Astrocyte of the spinal cord (primary cell): ENCODE results near the gene ZNF641.

ENCODE experiments used
- DNase-seq: peaks from one replicate; pipeline ENCODE4 v3.0.0; 2011; ENCODE audit warnings: low read depth, low spot score
- H3K4me3 ChIP-seq: 2 replicates; pipeline ENCODE4 v1.5.1; 2011; ENCODE audit warnings: low read depth, mild to moderate bottlenecking, low read length, moderate library complexity
- in situ Hi-C: cut with HindIII; loops from 2 replicates; pipeline ENCODE4 v1.10.0; 2017; ENCODE audit warnings: low sequenced_read_pairs
- TF ChIP-seq, protein P1 (sequence below): IDR thresholded peaks from 2 replicates; pipeline ENCODE4 v1.5.1; 2012; ENCODE audit warnings: low read depth, mild to moderate bottlenecking, low read length, inconsistent platforms

Gene ZNF641

GRCh38 chr12:48350249-48351021 is at the start of gene ZNF641:
Gene ZNF641 (minus strand): TSS chr12:48350919. CDS start chr12:48348090, 2,829 bp downstream.
- TF ChIP-seq, protein P1, sequence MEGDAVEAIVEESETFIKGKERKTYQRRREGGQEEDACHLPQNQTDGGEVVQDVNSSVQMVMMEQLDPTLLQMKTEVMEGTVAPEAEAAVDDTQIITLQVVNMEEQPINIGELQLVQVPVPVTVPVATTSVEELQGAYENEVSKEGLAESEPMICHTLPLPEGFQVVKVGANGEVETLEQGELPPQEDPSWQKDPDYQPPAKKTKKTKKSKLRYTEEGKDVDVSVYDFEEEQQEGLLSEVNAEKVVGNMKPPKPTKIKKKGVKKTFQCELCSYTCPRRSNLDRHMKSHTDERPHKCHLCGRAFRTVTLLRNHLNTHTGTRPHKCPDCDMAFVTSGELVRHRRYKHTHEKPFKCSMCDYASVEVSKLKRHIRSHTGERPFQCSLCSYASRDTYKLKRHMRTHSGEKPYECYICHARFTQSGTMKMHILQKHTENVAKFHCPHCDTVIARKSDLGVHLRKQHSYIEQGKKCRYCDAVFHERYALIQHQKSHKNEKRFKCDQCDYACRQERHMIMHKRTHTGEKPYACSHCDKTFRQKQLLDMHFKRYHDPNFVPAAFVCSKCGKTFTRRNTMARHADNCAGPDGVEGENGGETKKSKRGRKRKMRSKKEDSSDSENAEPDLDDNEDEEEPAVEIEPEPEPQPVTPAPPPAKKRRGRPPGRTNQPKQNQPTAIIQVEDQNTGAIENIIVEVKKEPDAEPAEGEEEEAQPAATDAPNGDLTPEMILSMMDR, result no peak
- peak; percentile 71 for DNase-seq
- in situ Hi-C loops, result no loop called here
- peak within 1 kb of the TSS; percentile 74 for H3K4me3 ChIP-seq

- no peak overlapping the region for H3K4me3 ChIP-seq
- TF ChIP-seq, protein P1, result no peak
- no peak for DNase-seq
- in situ Hi-C loops, result no loop called here
Observed at GRCh38 chr12:48390026-48390425, 39.3 kb upstream of the ZNF641 start.

GRCh38 chr12:48389409-48389808 is 38.7 kb upstream of the ZNF641 start:
- DNase-seq, result no peak
- H3K4me3 ChIP-seq, result no peak overlapping the region
- in situ Hi-C loops, result no loop called here
- TF ChIP-seq, protein P1, result no peak

DNA sequence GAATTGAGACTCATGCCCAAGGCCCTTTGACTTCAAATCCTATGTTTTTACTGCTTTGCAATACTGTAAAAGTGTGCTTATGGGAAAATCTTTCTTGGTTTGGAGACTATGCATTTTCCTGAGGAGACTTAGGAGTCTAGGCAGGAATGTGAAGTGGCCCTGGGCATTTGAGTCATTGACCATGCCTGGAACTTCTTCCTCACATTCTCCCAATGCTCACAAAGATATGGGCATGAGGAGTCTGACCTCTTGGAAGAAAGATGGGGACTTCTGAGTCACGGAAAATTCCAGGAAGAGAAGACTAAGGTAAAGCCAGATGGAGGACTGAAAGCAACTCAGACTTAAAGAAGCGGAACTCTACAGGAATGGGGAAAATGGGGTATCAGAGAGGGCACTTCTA is 38.2 kb upstream of the ZNF641 start:
- TF ChIP-seq, protein P1, result no peak
- no peak for DNase-seq
- in situ Hi-C loops, result no loop called here
- H3K4me3 ChIP-seq, result no peak overlapping the region

GRCh38 chr12:48388460-48388859 is 37.7 kb upstream of the ZNF641 start:
- in situ Hi-C loops, result no loop called here
- TF ChIP-seq, protein P1, result no peak
- peak; percentile 5 for DNase-seq
- H3K4me3 ChIP-seq, result no peak overlapping the region

GRCh38 chr12:48380596-48380995 is 29.9 kb upstream of the ZNF641 start:
- TF ChIP-seq, protein P1, result no peak
- in situ Hi-C loops, result no loop called here
- H3K4me3 ChIP-seq, result no peak overlapping the region
- DNase-seq, result no peak
